ENCODE measurements around the gene CD82. TPM values are rescaled to one million over a fixed set of nuclear protein-coding genes. Genes with fewer than 3 reads are reported as not detected.

Gene CD82
- total RNA-seq, 4 donors from 2014 or later = 77.6 to 155 (median 118) TPM

GRCh38 chr11:44519989-44520737 lies 45.3 kb upstream of the CD82 start:
- 36% methylated on average over 18 of the region's 43 CpGs for WGBS
- DNase-seq (ENCODE audit: low spot score in 2 of 2) = no peak

DNA sequence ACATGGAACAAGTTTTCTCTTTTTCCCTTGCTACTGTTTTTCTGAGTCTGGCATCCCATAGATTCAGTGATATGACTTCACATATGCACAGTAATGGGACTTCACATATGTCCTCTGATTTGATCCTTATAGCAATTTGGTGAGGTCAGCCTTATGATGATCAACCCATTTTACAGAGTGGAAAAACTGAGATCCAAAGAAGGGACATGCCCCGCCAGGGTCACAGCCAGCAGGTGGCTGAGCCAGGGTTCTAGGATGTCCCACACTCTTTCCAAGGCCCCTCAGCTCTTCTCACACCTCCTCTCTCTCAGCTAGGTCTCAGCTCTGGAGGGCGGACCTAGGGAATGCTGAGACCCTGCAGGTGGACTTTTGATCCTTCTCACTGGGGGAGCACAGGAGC lies 44.3 kb upstream of the CD82 start:
- 95% methylated on average over 2 of the region's 2 CpGs for WGBS
- no peak for DNase-seq (ENCODE audit: low spot score in 2 of 2)
- no peak overlapping the region for H3K27ac ChIP-seq
- TF ChIP-seq EP300 (IDR thresholded peaks at IDR 0.05) (no peak), CTCF (IDR thresholded peaks at IDR 0.05) (no peak), POLR2A (IDR thresholded peaks at IDR 0.05) (no peak), POLR2AphosphoS5 (IDR thresholded peaks at IDR 0.05) (no peak)
- peaks cover 24% of the 10 kb centered on the region for H3K27me3 ChIP-seq
- no peaks in the 10 kb centered on the region for H3K9me3 ChIP-seq
- H3K4me3 ChIP-seq = no peak overlapping the region
- H3K4me1 ChIP-seq = peaks cover 5% of the 10 kb centered on the region
- no peaks in the 10 kb centered on the region for H3K36me3 ChIP-seq

More at GRCh38 chr11:44519989-44520737, 45.3 kb upstream of the CD82 start:
- H3K27ac ChIP-seq = no peak overlapping the region
- H3K36me3 ChIP-seq = no peaks in the 10 kb centered on the region
- H3K9me3 ChIP-seq = no peaks in the 10 kb centered on the region
- TF ChIP-seq CTCF (IDR thresholded peaks at IDR 0.05) = no peak
- TF ChIP-seq POLR2A (IDR thresholded peaks at IDR 0.05) = no peak
- no peak for TF ChIP-seq EP300 (IDR thresholded peaks at IDR 0.05)
- no peak for TF ChIP-seq POLR2AphosphoS5 (IDR thresholded peaks at IDR 0.05)
- H3K4me1 ChIP-seq = peaks cover 5% of the 10 kb centered on the region
- H3K4me3 ChIP-seq = no peak overlapping the region
- peaks cover 24% of the 10 kb centered on the region for H3K27me3 ChIP-seq

GRCh38 chr11:44522294-44522693 lies 43.2 kb upstream of the CD82 start:
- peaks cover 5% of the 10 kb centered on the region for H3K4me1 ChIP-seq
- H3K36me3 ChIP-seq = no peaks in the 10 kb centered on the region
- no peak overlapping the region for H3K4me3 ChIP-seq
- H3K27ac ChIP-seq = no peak overlapping the region
- H3K27me3 ChIP-seq = peaks cover 24% of the 10 kb centered on the region
- whole genome bisulfite sequencing = 38% methylated on average over 2 of the region's 2 CpGs
- TF ChIP-seq CTCF (IDR thresholded peaks at IDR 0.05) (no peak), POLR2A (IDR thresholded peaks at IDR 0.05) (no peak), POLR2AphosphoS5 (IDR thresholded peaks at IDR 0.05) (no peak), EP300 (IDR thresholded peaks at IDR 0.05) (no peak)
- DNase-seq (ENCODE audit: low spot score in 2 of 2) = no peak
- no peaks in the 10 kb centered on the region for H3K9me3 ChIP-seq

- Histone ChIP-seq H3K27ac (no peak overlapping the region), H3K27me3 (peaks cover 14% of the 10 kb centered on the region), H3K4me3 (no peak overlapping the region), H3K36me3 (no peaks in the 10 kb centered on the region), H3K9me3 (no peaks in the 10 kb centered on the region), H3K4me1 (peaks cover 5% of the 10 kb centered on the region)
- TF ChIP-seq CTCF (IDR thresholded peaks at IDR 0.05) (no peak), POLR2A (IDR thresholded peaks at IDR 0.05) (no peak), POLR2AphosphoS5 (IDR thresholded peaks at IDR 0.05) (no peak), EP300 (IDR thresholded peaks at IDR 0.05) (no peak)
- WGBS = 72% methylated on average over 9 of the region's 10 CpGs
- no peak for DNase-seq (ENCODE audit: low spot score in 2 of 2)
Observed at GRCh38 chr11:44524346-44524745, 41.1 kb upstream of the CD82 start.

DNA sequence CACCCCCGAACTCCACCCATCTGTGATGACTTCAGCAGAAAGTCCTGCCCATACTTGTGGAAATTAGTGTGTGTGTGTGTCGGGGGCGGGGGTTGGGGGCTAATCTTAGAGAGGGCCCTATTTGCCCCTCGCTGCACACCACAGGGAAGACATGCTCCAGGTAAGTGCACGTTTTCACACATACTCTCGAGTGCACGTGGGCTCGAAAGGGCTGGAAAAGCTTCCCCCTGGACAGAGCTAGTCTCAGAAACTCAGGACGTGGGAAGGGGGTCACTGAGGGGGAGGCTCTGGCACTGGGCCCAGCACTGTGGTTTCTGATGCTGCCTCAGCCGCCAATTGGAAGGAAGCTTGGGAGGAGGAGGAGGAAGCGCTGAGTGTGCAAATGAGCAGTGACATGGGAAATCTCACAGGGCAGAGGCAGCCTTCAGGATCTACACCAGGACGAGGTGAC lies 40.7 kb upstream of the CD82 start:
- Histone ChIP-seq H3K36me3 (no peaks in the 10 kb centered on the region), H3K4me1 (peaks cover 5% of the 10 kb centered on the region), H3K9me3 (no peaks in the 10 kb centered on the region), H3K27ac (no peak overlapping the region), H3K4me3 (no peak overlapping the region), H3K27me3 (peaks cover 12% of the 10 kb centered on the region)
- no peak for DNase-seq (ENCODE audit: low spot score in 2 of 2)
- TF ChIP-seq EP300 (IDR thresholded peaks at IDR 0.05) (no peak), CTCF (IDR thresholded peaks at IDR 0.05) (no peak), POLR2A (IDR thresholded peaks at IDR 0.05) (no peak), POLR2AphosphoS5 (IDR thresholded peaks at IDR 0.05) (no peak)
- 66% methylated on average over 12 of the region's 12 CpGs for WGBS
